RPMI7951 (cell line): ENCODE measurements around the gene BMX. TPM values are rescaled to one million over a fixed set of nuclear protein-coding genes. Genes with fewer than 3 reads are reported as not detected.

Experiments used
- DNase-seq: peaks from one replicate; pipeline ENCODE4 v3.0.0-alpha.2; 2012; ENCODE audit warnings: low read depth
- total RNA-seq: library from RNA; depleted of rRNA; stranded (reverse); fragments of >200 nt; shearing (Covaris generic); gene quantifications from 2 replicates; pipeline ENCODE4 v1.2.3, GENCODE V29; 2014; rRNA removed

The BMX gene
- total RNA-seq = not detected in 2 replicates

DNA sequence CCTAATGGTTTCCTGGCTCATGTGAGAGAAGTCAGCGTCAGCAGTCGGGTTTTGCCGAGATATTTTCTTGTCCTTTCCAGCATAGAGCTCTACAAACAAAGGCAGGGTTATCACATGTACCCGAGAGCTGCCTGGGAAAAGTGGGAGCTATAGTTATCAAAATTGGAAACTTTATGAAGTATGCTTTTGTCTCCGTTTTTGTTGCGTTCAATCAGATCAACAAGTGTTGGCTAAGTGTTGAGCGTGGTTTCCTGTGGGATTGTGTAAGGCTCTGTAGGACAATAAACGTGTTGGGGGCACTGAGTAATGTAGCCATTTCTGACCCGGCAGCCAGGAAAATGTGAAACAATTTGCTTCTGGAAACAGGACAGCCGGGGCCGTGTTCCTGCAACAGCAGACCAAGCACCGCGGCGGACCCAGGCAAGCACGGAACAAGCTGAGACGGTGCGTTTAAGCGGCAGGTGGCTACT, at the start of gene BMX:
Gene BMX (plus strand): TSS at position 311 of the 470 bp plus-strand sequence. CDS start 7,547 bp downstream, outside the sequence.
- DNase-seq = no peak

DNA sequence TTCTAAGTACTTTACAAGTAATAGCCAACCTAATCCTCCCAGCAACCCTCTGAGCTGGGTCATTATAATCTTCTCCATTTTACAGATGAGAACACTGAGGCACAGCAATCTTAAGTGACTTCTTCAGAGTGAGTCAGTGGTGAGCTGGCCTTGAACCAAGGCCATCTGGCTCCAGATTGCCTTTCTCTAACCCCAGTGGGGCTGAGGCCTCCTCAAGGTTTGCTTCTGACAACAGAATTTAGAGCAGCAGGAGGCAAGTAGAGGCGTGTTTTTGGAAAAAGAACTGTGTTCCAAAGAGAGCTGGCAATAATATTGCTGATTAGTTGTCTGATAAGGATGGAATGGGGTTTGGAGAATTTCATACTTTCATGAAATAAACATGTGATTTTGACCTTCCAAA, 48.7 kb upstream of the BMX start:
- DNase-seq = peak; percentile 10

DNA sequence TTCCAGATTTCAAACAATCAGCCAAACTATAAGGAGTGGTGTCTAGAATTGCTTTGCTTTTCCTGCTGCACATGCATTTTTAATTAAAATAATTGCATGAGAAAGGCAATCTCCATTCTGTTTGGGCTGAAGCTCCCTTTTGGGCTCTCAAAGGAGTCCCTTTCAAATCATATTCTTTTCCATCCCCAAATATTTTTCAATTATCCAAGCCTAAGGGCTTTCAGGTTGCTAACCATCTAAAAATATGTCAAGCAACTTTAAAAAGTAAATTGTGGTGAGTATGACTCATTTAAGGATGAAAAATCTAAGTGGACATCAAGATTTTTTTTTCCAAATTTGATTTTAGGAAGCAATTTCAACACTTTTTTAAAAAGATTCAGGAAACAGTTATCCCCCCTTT, 35.9 kb upstream of the BMX start:
- peak; percentile 13 for DNase-seq

DNA sequence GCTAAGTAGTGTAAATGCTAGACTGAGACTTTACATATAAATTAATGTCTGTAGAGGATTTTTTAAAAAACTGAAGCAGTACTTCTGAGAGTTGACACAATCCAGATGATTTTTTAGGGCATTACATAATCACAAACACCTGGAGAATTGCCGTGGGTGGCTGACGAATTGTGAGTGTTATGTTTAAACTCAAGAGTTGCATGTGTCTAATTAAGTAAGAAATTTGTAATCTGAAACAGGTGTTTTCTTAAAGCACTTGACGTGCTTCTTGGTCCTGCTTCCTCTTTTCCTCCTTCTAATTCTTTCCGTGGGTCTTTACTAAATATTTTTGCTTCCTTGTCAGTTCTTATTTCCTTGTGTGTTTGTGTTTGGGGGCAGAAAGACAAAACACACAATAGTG, 35.3 kb upstream of the BMX start:
- DNase-seq = peak; percentile 30

DNA sequence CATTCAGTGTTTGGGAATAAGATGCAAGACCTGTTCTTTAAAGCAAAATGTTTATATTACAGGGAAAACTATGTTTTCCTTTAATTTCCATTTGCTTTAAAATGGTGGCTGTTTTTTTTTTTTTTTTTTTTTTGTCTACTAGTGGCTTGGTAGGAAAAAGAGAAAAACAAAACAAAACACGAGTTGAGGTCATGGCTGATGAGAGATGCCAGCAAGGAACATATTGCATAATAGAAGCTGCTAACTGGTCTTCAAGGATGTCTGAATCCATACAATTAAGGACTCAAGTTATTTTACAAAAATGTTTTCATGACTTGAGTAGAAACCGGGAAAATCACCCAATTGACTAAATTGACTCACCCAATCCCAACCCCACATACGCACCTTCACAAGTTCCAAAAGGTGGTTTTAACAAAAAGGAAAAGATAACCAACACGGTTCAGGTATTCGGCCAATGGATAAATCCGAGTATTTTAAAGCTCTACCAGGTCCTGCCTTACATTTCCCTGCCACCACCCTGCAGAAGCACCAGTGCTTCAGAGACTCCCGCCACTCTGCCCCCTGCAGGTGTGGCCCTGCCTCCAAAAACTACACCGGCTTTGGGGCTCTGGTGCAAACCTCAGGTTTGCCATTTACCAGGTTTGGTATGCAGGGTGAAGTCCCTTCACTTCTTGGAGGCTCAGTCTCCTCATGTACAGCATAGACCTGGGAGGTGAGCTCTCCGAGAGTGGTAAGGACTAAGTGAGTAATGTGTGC, 34.5 kb upstream of the BMX start:
- no peak for DNase-seq

DNA sequence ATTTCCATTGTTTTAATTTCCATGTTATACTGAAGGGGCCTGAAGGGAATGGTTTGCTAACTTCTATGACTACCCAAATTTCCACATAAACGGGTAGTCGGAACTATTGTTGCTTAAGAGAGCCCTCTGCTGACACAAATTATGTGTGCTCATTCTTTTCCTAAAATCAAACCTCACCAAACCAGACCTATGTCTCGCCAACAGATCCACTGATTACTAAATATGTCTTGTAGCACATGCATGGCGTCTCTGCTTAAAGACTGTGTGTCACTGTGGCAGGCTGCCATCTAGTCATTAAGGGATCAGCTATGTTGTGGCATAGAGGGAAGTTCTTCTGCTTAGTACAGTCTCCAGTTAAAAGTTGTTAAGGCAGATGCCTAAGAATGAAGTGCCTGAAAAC, 32.6 kb upstream of the BMX start:
- DNase-seq = peak; percentile 41

DNA sequence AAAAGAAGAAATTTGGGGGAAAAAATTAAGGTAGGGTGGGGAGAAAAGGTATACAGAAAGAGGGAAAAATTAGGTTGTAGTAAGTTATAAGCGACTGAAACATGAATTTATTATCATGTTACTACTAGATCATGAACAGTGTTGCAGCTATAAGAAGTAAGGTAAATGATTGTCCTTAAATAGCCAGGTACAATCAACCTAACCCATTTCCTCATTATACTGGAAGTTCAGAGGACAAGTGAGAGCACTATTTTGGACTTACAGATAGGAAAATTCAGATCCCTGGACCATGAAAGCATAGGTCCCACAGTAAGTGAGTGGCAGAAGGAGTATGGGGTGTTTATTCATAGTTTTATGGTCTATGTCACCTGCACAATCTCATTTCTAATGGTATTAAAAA, 31.0 kb upstream of the BMX start:
- no peak for DNase-seq

DNA sequence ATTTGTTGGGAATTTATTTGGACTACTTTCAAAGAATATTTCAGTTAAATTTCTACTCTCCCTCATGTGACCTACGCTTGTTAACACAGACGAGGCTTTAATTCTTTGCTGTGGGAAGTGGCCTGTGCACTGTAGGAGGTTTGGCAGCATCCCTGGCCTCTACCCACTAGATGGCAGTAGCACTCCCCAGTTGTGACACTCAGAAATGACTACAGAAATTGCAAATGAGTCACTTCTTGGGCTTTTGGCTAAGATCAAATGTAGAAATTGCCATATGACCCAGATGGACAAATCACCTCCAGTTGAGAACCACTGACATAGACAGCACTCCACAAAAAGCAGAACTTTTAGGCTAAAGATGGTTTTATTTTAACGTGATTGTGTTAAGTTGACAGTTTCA, 29.6 kb upstream of the BMX start:
- DNase-seq = peak; percentile 59

DNA sequence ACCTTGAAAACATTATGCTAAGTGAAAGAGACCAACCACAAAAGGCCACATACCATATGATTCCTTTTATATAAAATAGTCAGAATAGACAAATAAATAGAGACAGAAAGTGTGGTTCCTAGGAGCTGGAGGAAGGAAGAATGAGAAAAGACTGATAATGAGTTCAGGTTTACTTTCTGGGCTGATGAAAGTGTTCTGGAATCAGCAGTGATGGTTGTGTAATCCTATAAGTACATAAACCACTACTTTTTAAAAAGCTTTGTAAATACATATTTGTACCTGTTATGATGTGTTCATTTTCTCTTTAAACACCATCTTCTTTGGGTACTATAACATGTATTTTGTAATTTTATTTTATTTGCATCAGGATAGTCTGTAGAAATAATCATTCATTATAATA, 28.1 kb upstream of the BMX start:
- DNase-seq = no peak

DNA sequence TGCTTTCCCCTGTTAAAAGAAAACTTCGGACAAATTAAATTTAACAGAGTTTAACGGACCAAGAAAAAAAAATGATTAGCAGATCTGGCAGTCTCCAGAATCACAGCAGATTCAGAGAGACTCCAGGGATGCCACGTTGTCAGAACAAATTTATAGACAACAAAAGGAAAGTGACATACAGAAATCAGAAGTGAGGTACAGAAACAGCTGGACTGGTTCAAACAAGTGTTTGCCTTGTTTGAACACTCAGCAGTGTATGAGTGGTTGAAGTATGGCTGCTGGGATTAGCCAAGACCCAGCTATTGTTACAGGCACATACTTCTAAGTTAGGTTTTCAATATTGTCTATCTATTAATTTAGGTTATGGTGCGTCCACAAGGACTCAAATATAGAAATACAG, 26.6 kb upstream of the BMX start:
- no peak for DNase-seq

DNA sequence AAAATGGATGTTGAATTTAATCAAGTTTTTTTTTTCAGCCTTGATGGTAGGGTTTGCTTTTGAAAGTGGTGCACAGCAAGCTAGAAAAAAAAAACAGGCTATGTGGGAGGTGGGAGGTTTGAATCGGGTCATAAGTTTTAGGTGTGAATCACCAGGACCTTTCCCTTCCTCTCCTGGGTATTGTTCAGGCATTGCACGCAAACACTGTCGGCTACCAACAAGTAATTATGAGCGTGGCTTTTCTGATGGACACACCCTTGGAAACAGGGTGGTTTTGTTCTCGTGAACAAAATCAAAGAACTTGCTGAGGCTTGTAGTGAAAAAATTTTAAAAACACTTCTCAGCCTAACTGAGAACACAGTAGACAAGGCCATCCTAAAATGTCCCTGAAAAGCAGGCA, 25.6 kb upstream of the BMX start:
- peak; percentile 47 for DNase-seq

DNA sequence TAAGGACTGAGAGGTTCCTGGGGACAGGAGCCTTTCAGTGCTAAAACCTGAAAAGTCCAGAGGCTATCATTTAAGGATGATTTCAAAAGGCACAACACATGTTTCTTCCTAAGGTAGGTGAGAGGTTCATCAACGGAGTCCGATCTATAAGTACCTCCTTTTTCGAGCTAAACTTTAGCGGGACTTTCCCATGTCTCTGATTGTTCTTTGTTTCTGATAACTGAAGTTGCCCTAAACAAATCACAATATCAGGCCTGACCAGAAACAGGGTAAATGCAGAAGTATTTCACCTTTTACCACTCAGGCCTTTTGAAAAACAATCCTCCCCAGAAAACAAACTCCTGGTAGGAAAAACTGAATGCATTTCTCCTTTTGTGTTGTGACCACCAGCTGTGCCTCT, 25.1 kb upstream of the BMX start:
- no peak for DNase-seq

DNA sequence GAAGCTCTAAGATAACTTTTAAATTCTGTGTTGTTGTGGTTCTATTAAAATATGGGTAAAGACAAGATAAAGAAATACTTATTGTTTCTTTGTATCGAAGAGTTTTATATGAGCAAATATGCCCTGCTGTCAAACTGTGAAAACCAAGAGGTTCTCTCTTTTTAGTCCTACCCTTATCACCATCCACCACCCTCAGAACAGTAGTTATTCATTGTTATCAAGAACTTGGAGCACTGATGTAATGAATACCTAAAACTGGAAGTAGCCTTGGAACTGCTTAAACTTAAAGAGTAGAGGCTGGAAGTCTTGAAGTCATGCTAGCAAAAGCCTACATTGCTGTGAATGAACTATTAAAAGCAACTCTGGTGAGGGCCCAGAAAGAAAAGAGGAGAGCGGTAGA, 16.7 kb upstream of the BMX start:
- no peak for DNase-seq

DNA sequence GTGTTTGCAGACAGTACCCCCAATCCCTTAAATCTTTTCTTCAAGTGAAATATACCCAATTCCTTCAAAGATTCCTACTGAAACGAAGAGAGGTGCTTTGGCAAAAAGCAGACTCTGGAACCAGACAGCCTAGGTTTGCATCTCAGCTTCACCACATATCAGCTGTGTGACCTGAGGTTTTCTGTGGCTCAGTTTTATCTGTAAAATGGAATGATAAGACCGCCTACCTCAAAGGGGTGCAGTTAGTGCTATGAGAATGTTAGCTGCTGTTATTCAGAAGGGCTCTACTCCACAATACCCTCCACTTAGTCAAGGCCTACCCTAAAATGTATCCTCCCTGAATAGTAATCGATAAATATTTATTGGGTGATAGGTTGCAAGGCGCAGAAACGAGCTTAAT, 8.1 kb upstream of the BMX start:
- no peak for DNase-seq

DNA sequence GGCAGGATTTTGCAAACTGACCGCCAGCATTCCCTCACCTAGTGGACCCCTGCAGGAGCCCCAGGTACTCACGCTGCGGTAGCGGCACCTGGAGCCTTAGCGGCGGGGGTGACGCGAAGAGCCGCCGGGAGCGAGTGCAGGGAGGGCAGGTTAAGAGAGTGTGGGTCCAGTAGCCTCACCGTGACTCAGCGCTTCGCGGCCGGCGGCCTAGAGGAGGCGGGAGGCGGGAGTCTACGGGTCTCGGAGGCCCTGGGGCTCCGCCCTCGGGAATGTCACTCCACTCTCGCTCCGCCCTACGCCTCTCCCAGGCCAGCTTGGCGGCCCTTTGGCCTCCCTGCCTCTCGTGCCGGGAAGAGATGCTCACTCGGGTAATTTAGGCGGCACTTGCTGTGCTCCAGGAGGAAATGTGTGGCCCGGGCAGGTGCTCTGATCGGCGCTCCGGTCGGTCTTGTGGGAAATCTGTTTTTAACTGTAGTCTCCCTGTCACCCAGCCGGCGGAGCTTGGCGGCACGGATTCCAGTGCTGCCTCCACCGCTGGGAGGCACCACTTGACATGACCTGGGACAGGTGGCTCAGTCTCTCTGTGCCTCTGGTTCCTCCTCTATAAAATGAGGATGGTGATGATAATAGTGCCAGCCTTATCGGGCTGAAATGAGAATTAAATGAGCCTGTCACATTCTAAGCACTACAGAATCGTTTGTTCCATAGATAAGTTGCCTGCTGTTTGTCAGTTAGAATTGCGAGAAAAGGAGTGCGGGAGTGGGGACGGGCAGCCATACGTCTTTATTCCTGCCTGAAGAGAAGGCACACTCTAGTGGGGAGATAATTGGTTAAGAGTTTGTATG, 7.3 kb upstream of the BMX start, which contains the start of gene PIR:
Gene PIR (minus strand): TSS at position 216 of the 845 bp plus-strand sequence. CDS start 2,076 bp downstream, outside the sequence.
- peak; percentile 85 for DNase-seq

DNA sequence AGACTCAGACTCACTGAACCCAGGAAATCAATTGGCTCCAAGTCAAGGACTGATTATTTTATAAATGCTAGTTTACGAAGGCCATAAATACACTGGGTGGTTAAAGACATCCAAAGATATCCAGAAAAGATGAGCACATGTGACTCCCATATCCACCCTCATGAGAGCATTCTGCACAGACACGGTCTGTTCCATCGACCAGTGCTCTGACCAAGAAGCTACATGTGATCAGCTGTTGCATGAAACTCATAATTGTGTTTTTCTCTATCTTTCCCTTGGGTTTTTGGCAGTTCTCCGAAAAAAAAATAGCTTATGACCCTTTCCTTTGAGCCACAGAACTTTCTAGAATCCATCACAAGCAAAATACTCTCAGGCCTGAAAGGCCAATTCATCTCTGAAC, 4.8 kb upstream of the BMX start:
- no peak for DNase-seq

DNA sequence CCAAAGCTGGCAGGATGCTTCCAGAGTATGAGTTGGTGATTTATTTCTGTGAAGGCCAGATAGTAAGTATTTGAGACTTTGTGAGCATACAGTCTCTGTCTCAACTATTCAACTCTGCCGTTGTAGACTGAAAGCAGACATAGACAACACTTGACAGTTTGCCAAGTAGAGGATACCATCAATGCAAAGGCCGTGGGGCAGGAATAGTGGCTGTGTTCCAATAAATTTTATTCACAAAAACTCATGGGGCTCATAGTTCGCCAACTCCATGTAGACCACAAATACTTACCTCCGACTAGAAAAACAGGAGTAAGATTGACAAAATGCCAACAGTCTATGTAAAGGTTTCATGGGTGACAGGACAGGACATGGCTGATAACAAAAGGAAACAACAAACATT, 3.8 kb upstream of the BMX start:
- DNase-seq = no peak

DNA sequence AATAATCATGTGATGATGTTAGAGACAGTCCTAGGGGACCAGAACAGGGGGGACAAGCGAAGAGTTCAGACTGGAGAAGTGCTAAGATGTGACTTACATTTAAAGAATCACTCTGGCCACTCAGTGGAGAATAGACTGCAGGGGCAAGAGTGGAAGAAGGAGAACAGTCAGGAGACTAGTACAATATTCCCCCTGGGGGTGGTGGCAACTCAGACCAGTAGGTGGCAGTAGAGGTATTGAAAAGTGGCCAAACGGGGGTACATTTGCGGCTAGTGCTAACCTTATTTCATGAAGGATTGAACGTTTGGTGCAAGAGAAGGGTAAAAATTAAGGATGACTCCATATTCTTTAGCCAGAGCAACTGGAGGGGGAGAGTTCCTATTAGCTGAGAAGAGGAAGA, 2.7 kb upstream of the BMX start:
- peak; percentile 41 for DNase-seq

DNA sequence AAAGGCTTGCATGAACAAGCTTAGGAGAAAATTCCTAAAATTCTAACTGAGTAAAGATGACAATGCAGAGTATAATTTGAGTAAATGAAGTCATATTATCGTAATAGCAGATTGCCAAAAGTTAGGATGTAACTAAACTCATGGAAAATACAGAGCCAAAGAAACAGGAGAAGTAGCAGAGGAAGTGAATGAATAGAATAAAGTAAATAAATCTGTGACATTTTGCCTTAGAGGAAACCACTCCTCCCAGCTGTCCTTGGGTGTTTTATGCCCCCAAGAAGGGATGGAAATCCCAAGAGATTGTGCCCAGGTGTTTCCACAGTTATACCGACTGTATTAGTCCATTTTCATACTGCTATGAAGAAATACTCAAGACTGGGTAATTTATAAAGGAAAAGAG, 1.9 kb upstream of the BMX start:
- no peak for DNase-seq

DNA sequence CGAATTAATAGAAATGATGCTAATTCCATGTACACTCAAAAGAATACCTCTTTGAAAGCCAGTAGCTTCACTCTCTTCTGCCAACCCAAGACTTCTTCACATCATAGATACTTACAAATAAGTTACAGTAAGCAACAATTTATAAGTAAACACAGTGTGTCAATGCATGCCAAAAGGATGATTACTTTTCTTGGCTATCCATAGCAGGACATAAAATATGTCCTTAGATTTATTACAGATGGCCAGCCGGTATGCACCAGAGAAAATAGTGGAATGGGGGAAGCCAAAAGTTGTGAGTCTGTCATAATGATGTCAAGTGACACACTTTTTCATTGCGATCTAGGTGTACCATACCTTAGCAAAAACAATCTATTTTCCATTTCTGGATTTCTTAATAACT, 631 bp upstream of the BMX start:
- DNase-seq = no peak

DNA sequence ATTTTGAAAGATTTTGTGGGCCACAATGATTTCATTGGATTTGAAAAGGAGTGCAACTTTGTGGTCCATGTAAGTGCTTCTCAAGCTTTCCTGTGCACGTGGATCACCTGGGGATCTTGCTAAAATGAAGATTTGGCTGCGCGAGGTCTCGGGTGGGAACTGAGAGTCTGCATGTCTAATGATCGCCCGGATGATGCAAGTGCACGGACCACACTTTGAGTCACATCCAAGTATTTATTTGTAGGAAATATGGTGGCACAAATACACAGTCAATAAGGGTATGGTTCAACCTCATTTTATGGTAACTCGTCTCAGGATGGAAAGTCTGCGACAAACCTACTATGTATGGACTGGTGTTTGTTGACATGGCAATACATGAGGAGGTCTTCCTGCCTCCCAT, 899 bp downstream of the BMX start:
- no peak for DNase-seq

DNA sequence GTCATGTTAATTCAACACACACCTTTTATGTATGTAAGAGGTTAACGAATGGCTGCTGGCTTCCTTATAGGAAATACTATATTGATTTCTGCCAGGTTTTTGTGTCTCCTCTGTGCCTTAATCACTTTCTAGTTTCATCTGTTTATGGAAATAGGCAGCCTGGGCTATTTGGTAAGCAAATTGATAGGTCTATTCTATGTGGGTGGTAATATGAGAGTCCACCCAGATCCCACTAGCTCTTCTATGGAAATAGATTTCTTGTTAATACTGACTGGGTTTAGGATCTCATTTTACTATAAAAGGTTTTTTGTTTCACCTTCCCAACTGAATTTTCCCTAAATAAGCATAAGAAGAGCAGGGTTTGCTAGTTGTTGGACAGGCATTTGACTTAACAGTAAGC, 4.1 kb downstream of the BMX start:
- no peak for DNase-seq

DNA sequence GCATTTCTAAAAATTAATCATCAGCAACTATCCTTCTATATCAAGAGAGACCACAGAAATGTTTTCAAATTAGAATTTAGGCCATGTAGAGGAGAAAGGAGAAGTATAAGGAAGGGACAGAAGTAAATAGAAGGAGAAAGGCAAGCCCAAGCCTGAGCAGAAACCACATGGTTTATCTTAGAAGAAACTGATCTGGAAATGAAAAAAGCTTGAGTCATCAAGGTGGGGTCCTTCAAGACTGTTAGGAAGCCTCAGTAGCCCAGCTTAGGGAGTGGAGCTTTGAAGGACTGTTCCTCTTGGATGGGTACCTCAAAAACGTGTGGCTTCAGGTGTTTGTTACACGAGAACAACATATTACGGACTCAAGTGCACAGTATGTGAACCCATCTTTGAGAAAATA, 4.5 kb downstream of the BMX start:
- no peak for DNase-seq
